Hypothalamus (tissue), 51 donors: ENCODE results near the gene GGA2.
"Not testable (repeated sequence)": the region's sequence is repeated elsewhere in the genome, so short reads cannot be mapped to it uniquely, and the experiment has no call there.

ENCODE experiments used
- DNase-seq, 51 donors: peaks; one replicate each; lab custom pipeline; 2025; lab: John Stamatoyannopoulos, UW

Gene GGA2

DNA sequence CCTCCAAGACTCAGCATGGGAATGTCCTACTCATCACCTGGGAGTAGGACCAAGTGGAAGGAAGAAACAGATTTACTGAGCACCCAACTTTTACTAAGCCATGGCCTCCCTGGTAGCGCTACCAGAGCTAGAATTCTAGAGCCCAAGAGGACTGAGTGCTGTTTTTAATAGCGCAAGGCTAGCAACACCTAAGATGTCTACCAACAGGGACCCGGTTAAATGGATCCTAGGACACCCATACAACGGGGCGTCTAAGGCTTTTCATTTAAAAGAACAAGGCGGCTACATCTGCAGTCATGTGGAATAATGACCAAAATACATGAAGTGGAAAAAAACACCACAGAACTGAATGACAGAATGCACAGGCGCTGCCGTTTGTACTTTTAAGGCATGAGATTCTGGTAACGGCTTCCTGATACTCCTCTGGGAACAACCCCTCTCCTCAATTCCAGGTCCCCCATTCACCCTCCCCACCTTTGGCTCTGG, 5.1 kb downstream of the GGA2 start:
- DNase-seq: no peak

DNA sequence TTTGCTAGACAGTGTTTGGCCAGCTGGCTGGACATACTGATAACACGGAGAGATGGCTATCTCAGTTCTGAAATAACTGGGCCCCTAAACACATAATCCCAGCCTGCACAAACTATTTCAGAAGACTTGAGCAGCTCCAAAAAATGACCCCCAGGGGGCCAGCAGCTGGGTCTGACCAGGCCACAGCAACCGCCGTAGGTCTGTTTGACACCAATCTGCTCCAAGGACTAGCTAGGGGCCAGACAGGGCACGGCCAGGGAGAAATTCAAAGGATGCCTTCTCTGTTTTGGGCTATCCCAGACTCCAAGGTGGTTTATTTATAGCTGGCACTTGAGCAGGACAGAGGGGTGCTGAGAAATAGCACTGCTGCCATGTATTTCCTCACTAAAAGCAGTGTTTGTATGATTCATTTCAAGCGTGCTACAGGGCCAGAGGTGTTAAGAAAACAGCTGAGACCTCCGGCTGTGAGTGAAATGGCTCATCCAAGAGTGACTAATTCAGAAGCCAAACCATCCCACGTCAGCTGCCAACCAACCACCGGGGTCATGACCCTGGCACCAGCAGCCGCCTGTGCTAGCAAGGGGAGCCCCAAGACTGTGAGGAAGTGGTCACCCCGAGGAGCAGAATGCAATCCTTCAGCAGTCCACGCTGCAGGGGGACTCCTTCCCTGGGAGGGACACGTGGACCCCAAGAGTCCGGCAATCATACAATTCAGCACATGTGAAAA, 5.7 kb downstream of the GGA2 start:
- DNase-seq: peak in 22 of 51 donors; percentile 5 to 67 (median 22)

GRCh38 chr16:23504076-23504452, 6.2 kb downstream of the GGA2 start:
- DNase-seq: no peak

DNA sequence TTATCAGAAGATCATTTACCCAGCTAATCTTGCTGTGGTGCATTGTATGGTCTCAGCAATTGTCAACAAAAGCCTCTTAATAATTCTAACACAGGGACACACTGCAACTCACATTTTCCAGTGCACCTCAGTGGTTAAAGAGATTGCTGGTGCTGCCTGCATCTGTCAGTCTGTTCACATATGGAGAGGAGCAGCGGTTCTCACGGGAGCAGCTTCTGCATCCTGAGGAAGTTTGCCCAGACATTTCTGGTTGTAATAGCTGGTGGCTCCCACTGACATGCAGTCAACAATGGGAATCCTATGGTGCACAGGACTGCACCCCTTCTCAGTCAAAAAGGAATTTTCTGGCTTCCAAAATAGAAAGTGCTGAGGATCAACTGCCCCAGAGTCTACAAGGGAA, 7.8 kb downstream of the GGA2 start:
- no peak for DNase-seq

DNA sequence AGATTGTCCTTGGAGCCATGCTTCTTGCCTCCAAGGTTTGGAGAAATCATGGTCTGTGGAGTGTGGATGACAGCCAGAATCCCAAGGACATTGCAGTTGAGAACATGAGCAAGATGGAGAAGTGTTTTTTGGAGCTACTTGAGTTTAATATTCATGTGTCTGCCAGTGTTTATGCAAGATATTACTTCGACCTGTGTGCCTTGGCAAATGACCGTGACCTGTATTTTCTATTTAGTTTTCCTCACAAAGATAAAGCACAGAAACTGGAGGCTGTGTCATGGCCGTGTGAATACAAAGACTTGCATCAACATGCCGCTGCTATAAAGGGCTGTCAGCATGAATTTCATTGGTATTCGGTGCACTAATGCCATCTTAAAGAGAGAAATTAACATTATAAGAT, 9.0 kb downstream of the GGA2 start:
- no peak for DNase-seq

- no peak for DNase-seq
Observed at GRCh38 chr16:23500862-23501225, 9.4 kb downstream of the GGA2 start.

DNA sequence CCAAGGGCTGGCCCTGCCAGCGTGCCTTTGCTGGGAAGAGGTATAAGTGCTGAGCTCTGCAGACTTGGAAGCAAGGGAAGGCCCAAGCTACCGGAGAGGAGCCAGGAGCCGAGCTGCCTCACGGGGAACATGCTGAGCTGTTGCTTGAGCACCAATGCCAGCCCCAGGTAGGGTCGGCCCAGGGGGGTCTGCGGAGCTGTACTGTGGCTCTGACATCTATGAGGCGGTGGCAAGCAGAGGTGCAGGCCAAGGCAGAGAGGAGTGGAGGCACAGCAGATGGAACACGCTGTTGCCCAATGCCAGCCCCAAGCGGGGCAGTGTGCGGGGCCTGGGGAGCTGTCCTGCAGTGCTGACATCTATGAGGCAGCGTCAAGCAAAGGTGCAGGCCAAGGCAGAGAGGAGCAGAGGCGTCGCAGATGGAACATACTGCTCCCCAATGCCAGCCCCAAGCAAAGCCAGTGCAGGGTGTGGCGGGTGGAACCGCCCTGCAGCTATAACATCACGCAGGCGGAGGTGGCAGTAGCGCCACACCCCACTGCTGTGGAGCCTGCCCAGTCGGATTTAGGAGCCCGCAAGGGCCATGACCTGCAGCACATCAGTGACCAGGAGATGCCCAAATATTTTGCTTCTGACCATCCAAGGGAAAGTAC, 10.0 kb downstream of the GGA2 start:
- DNase-seq: no peak

DNA sequence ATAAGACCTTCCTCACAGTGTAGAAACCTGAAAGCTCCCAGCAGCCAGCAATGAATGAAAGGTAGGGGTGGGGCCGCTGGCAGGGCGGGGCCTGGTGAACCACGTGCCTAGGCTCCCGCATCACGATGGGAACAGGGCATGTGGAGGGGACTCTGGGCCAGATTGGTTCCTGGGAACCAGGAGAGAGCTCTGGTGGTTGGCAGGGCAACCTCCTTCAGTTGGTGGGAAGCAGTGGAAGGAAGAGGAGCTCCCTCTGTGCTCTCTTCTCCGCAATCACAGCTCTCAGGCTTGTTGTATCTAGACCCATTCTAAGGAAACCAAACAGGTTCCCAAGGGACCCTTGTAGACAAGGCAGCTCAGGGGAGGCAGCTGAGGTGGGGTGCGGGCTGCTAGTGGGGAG, 10.5 kb downstream of the GGA2 start:
- peak in 2 of 51 donors; percentile 13 to 14 for DNase-seq

GRCh38 chr16:23498863-23499262, 11.4 kb downstream of the GGA2 start:
- no peak for DNase-seq

- no peak for DNase-seq
Observed at GRCh38 chr16:23497543-23497868, 12.8 kb downstream of the GGA2 start.

DNA sequence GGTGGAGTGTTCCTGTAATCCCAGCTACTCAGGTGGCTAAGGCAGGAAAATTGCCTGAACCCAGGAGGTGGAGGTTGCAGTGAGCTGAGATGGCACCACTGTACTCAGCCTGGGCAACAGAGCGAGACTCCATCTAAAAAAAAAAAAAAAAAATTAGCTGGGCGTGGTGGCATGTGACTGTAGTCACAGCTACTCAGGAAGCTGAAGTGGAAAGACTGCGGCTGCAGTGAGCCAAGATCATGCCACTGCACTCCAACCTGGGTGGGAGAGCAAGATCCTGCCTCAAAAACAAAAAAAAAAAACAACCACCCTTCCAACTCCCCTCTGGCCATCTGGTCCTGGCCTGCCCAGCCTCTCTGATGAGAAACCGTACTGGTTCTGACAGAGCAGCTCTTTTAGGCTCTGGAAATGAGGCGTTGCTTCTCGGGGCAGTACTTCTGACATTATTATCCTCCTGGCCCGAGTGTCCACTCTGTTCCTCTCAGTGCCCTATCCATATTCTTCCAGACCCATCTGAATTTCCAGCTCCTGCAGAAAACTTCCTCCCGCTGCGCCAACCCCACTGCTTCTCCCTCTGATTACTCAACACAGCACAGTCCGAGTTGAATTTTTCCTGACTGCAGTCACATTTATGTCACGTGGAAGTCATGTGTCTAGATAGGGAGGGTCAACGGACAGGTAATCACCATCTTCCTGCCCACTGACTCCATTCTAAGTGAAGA, 13.3 kb downstream of the GGA2 start:
- no peak for DNase-seq

- DNase-seq: no peak
Observed at GRCh38 chr16:23495671-23496070, 14.6 kb downstream of the GGA2 start.

GRCh38 chr16:23494188-23494587, 16.1 kb downstream of the GGA2 start:
- no peak for DNase-seq

GRCh38 chr16:23491490-23492391, 18.6 kb downstream of the GGA2 start:
- DNase-seq: no peak

DNA sequence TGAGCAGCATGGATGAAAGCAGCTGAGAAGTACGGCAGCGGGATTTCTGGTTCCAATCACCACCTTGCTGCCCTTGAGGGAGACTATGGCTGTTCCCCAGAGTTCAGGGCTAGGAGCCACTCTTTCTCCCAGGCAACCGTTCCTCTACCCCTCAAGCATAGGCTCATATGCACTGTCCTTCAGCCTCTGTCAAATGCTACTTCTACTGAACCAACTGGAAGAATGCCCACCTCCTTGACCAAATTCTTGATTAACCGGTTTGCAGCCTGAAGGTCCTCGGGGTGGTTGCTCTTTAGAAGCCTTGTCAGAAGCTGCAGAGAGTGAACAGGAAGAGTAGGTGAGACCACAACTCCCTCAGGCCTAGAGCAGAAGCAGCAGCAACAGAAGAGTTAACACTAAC, 23.8 kb downstream of the GGA2 start:
- no peak for DNase-seq

DNA sequence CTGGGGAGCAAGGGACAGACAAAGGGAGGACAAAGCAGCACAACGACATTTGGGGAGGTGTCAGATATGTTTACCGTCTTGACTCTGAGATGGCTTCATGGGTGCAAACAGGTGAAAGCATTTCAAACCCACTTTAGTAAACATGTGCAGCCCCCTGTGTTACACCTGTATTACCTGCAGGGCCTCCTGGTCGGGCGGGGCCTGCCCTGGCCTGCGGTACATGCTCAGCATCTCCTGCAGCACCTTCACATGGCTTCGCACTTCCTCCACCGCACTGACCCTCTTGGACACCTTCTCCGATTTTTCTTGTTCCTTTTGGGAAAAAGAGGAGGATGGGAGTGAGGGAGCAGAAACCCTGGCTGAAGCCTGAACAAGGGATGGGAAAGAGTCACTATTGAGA, 24.5 kb downstream of the GGA2 start:
- DNase-seq: no peak

GRCh38 chr16:23485257-23485614, 25.1 kb downstream of the GGA2 start:
- no peak for DNase-seq

DNA sequence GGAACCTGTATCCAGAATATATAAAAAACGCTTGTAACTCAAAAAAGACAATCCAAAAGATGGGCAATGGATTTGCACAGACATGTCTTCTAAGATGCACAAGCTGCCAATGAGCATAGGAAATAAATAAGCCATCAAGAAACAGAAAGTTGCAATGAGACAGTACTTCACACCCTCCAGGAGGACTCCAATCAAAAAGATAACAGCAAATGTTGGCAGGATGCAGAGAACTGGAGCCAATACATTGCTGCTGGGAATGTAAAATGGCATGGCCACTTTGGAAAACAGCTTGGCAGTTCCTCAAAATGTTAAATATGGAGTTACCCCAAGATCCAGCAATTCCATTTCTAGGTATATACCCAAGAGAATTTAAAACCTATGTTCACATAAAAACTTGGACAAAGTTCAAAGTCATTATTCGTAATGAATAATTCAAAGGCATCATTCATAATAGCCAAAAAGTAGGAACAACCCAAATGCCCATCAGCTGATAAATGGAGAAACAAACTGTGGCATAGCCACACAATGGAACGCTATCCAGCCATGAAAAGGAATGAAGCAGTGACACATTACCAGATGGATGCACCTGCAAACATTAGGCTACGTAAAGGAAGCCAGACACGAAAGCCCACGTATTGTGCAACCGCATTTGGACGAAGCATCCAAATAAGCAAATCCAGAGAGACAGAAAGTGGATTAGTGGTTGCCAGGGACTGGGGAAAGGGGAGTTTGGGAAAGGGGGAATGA, 25.6 kb downstream of the GGA2 start:
- DNase-seq: no peak

- not testable (repeated sequence) for DNase-seq
Observed at GRCh38 chr16:23483492-23483891, 26.8 kb downstream of the GGA2 start.

DNA sequence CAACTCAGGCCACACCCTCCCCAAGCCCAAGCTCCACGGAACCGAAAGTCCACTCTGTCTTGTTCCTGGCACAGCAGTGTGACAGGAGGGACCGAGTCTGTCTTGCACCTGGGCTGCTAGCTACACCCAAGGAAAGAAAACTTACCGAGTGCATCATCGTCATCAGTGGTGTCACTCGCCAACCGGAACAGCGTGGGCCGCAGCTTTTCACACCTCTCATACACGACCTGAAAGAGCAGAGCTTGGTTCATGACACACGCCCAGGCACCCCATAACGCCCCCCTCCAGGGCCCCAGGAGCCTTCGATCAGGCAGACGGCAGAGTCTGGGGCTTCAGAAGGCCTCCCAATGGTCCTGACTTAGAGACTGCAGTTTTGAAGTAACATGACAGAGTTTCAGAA, 27.5 kb downstream of the GGA2 start:
- DNase-seq: no peak
